T-helper 2 cell treated with Interferon-gamma antibody and Interleukin-4, amounts not matched to agents 5 μg/mL and 100 μg/mL, for 36 hours (primary cell): Measurements from ENCODE around the gene C2CD4A.
"Not testable (repeated sequence)": the region's sequence is repeated elsewhere in the genome, so short reads cannot be mapped to it uniquely, and the experiment has no call there.

Source experiments
- DNase-seq: peaks from one replicate; pipeline ENCODE4 v3.0.0; 2021; ENCODE audit warnings: low spot score
- H3K27ac Mint-ChIP-seq: one replicate; pipeline ENCODE4 v1.8.0; 2021; ENCODE audit warnings: mild to moderate bottlenecking, mixed read lengths
- H3K27me3 Mint-ChIP-seq: one replicate; pipeline ENCODE4 v1.8.0; 2021; ENCODE audit warnings: low read depth, mixed read lengths
- H3K36me3 Mint-ChIP-seq: one replicate; pipeline ENCODE4 v1.8.0; 2021; ENCODE audit warnings: low read depth, mixed read lengths
- H3K4me1 Mint-ChIP-seq: one replicate; pipeline ENCODE4 v1.8.0; 2021; ENCODE audit warnings: low read depth, mixed read lengths
- H3K4me3 Mint-ChIP-seq: one replicate; pipeline ENCODE4 v1.8.0; 2022; ENCODE audit warnings: mild to moderate bottlenecking, moderate library complexity, mixed read lengths
- H3K9me3 Mint-ChIP-seq: one replicate; pipeline ENCODE4 v1.8.0; 2021; ENCODE audit warnings: mixed read lengths

The C2CD4A gene, protein sequence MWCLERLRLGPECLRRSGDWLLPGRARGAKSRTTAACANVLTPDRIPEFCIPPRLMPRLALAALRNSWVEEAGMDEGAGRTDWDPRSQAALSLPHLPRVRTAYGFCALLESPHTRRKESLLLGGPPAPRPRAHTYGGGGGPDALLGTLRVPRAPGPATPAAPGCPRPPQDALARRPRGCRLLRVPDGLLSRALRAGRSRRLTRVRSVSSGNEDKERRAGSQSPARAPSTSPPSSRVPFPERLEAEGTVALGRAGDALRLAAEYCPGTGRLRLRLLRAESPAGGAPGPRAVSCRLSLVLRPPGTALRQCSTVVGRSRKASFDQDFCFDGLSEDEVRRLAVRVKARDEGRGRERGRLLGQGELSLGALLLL

DNA sequence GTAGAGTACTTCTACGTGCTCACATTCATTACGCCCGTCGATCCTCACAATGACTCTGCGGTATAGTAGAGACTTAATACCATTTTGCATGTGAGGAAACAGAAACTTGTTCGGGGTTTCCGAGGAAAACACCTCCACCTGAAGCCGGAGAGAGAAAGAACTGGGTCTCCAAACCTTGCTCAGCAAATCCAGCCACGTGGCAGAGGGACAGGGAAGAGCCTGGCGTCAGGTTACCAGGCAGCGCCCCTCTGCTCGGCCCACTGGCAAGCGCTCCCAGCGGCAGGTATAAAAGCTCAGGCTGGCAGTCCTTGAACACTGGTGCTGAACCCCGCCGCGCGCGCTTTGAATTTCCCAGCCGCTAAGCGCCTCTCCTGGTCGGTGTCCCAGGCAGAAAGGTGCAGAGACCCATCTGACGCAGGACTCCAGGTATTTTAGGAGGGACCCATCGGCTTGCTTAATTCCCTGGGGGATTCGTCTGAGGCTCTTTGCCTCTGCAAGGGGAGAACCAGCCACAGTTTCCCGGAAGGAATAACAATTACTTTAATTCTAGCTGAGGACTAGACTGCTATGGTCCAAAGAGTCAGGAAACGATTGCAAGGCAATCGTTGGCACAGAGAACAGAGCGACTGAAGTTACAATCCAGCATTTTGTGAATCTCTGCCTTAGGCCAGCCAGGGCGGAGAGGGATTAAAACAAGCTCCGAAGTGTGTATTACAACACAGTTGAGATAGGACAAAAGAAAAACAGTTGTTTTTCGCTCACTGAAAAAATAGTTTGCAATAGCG is at the start of gene C2CD4A:
TSS of gene C2CD4A (plus strand) at position 315 of the 785 bp plus-strand sequence. CDS start 637 bp downstream, outside the sequence.
- Mint-ChIP-seq H3K9me3 (no peaks in the 10 kb centered on the region), H3K36me3 (no peaks in the 10 kb centered on the region), H3K27ac (no peak within 1 kb of the TSS), H3K27me3 (peaks cover 69% of the 10 kb centered on the region), H3K4me1 (peaks cover 21% of the 10 kb centered on the region), H3K4me3 (peak within 1 kb of the TSS; percentile 81)
- DNase-seq, result peak; percentile 47

DNA sequence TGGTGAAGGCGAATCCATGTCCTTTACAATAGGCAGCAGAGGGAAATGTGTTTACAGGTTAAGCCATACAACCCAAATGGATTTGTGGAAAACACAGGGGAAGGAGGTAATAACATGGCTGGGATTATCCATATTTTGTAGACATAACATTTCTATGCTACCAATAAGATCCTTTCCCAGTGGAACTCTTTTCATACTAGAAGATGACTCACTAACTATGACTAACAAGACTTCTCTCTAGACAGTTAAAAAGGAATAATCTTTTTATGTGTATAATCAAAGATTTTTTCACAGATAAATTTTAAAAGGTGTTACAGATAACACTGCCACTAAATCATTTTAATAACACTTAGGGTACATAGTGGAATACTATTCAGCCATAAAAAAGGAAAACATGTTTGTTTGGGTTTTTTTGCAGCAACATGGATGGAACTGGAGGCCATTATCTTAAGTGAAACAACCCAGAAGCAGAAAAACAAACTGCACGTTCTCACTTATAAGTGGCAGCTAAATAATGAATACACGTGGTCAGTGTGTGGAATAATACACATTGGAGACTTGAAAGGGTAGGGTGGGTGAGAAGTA is 46.1 kb upstream of the C2CD4A start:
- DNase-seq, result no peak
- Mint-ChIP-seq H3K27me3 (no peaks in the 10 kb centered on the region), H3K9me3 (peaks cover 16% of the 10 kb centered on the region), H3K27ac (no peak overlapping the region), H3K4me3 (no peak overlapping the region), H3K4me1 (no peaks in the 10 kb centered on the region), H3K36me3 (peaks cover 54% of the 10 kb centered on the region)

DNA sequence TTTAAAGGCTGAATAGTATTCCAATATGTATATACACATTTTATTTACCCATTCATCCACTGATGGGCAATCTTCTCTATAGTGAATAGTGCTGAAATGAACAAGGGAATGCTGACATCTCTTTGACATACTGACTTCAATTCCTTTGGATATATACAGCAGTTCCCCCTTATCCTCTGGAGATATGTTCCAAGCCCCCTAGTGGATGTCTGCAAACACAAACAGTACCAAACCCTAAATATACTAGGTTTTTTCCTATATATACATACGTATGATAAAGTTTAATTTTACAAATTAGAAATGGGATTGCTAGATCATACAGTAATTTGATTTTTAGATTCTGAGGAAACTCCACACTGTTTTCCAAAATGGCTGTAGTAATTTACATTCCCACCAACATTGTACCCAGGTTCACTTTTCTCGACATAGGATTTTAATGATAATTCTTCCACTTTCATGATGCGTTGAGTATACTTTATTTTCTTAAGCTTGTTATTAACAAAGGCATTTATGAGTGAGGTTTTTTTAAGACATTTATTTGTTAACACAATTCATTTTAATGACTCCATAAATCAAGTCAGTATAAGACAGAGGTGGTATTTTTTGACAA is 44.7 kb upstream of the C2CD4A start:
- H3K4me1 Mint-ChIP-seq, result no peaks in the 10 kb centered on the region
- no peaks in the 10 kb centered on the region for H3K27me3 Mint-ChIP-seq
- peaks cover 53% of the 10 kb centered on the region for H3K36me3 Mint-ChIP-seq
- H3K4me3 Mint-ChIP-seq, result no peak overlapping the region
- H3K27ac Mint-ChIP-seq, result no peak overlapping the region
- peaks cover 11% of the 10 kb centered on the region for H3K9me3 Mint-ChIP-seq
- no peak for DNase-seq

DNA sequence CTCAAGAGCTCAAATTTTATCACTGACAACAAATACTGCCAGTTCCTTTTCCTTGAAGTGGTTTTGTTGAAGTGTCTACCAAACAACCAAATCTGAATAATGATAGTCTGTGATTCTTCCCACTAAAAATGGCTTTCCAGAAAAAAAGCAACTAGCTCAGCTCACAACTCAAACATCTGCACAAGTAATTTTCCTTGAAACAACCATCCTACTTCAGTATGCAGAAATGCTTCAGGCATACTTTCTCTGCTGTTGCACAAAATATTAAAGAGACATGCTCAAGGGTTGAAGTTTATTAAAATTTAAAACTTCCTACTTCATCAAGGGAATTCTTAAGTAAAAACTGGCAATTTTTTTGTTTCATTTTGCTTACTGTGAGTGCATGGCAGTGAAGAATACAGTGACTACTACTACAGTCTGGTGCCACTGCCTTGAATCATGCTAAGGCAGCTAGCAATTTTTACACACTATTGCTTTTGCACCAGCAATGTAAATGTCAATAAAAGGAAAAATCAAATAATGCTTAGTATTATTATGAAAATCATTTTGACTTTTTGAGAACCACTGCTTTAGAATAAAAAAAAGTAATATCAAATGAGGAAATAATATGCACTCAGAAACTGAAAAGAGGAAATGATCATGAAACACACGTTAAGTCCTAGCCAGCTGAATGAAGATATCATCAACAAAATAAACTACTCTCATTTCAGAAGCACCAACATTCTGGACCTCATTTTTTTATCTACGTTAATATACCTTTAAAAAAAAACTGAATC is 40.1 kb upstream of the C2CD4A start:
- Mint-ChIP-seq H3K36me3 (peaks cover 42% of the 10 kb centered on the region), H3K4me1 (peaks cover 5% of the 10 kb centered on the region), H3K27me3 (no peaks in the 10 kb centered on the region), H3K27ac (no peak overlapping the region), H3K4me3 (no peak overlapping the region), H3K9me3 (no peaks in the 10 kb centered on the region)
- DNase-seq, result no peak

DNA sequence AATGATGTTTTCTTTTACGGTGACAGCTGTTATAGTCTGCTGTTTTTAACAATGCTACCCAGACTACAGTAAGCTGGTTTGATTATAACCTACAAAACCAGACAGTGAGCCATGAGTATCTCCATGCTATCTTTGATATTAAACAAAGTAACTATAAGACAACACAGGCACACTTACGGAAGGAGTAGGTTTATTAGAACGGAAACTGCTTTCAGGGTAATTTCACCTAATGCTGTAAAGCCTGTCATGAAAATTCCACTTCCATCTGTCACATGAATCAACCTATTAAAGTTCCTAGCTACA is 39.6 kb upstream of the C2CD4A start:
- no peaks in the 10 kb centered on the region for H3K9me3 Mint-ChIP-seq
- no peak for DNase-seq
- H3K27ac Mint-ChIP-seq, result no peak overlapping the region
- peaks cover 37% of the 10 kb centered on the region for H3K36me3 Mint-ChIP-seq
- H3K4me3 Mint-ChIP-seq, result no peak overlapping the region
- H3K27me3 Mint-ChIP-seq, result no peaks in the 10 kb centered on the region
- H3K4me1 Mint-ChIP-seq, result peaks cover 5% of the 10 kb centered on the region

DNA sequence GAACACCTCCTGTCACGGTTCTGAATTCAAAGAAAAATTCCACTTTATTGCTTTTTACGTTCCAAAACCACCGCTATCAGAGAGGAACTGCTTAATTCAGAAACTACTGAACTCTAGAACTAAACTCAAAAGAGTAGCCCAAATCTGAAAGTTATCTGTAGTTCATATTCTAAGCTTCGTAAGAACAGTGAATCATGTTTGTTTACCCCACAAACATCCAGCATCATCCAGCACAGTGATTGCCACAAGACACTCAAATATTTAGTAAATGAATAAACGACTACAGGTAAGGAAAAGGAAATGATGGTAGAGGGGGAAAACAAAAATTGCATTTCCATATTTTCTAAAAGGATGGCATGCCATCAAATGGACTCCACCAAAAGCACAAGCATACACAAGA is 38.9 kb upstream of the C2CD4A start:
- Mint-ChIP-seq H3K9me3 (no peaks in the 10 kb centered on the region), H3K27ac (no peak overlapping the region), H3K36me3 (peaks cover 36% of the 10 kb centered on the region)

DNA sequence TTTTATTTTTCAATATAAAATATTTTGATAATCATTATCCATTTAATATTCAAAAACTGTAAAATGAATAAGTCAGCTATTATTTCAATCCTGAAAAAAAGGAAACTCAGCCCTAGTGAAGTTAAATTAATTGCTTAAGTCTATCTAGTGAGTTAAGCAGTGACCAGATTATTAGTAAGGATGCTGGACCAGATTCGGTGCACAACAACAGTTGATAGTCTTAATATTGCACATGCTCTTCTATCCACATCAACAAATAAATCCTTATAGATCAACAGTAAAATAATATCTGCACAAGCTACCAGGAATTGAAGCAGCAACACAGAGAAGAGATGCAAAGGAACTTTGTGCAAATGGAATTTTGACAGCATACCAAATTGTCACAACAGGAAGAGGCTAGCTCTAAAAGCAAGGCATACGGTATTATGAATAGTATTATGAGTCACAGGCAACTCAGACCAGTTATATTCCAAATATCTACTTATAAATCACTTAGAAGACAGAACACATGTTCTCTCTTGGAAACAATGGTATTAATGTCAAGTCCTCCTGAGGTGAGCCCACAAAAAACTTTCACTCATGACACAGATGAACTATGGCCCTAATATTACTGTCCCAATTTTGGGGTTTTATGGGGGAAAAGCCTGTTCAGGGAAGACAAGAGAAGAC is 31.4 kb upstream of the C2CD4A start:
- no peak overlapping the region for H3K27ac Mint-ChIP-seq
- DNase-seq, result no peak
- peaks cover 30% of the 10 kb centered on the region for H3K36me3 Mint-ChIP-seq
- no peak overlapping the region for H3K4me3 Mint-ChIP-seq
- H3K27me3 Mint-ChIP-seq, result no peaks in the 10 kb centered on the region
- H3K4me1 Mint-ChIP-seq, result peaks cover 8% of the 10 kb centered on the region
- peaks cover 11% of the 10 kb centered on the region for H3K9me3 Mint-ChIP-seq

More for the DNA sequence above, 38.9 kb upstream of the C2CD4A start:
- no peak for DNase-seq
- no peak overlapping the region for H3K4me3 Mint-ChIP-seq
- peaks cover 7% of the 10 kb centered on the region for H3K4me1 Mint-ChIP-seq
- no peaks in the 10 kb centered on the region for H3K27me3 Mint-ChIP-seq

DNA sequence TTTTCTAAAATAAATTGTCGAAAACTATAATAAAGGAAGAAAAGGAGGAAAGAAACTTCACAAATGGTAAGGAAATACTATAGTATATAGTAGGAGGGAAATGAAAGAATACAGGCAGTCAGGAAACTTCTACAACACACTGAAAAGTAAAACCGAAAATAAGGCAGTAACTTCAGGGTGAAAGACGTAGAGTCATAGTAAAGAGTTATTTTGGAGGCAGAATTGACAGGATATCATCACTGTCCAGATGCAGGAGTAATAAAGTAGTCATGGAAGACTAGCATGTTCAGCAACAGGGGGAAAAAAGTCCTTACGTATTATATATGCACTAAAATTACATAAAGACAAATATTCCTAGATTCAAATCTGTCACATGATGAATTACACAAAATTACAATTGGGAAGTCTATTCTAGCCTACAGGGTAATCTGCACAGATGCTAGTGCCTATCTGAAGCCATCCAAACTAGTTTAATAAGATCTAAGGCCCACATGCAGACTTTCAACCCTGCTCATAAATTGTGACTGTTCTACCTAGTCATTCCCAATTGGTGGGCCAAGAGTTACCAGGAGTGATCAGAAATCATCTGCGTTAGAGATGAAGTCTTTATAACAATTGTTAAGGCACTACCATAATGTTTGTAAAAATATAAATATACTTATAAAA is 20.6 kb upstream of the C2CD4A start:
- H3K27me3 Mint-ChIP-seq, result no peaks in the 10 kb centered on the region
- peak overlapping the region; percentile 57 for H3K4me3 Mint-ChIP-seq
- peaks cover 8% of the 10 kb centered on the region for H3K36me3 Mint-ChIP-seq
- H3K4me1 Mint-ChIP-seq, result peaks cover 23% of the 10 kb centered on the region
- peaks cover 3% of the 10 kb centered on the region for H3K9me3 Mint-ChIP-seq
- peak overlapping the region; percentile 70 for H3K27ac Mint-ChIP-seq
- no peak for DNase-seq

DNA sequence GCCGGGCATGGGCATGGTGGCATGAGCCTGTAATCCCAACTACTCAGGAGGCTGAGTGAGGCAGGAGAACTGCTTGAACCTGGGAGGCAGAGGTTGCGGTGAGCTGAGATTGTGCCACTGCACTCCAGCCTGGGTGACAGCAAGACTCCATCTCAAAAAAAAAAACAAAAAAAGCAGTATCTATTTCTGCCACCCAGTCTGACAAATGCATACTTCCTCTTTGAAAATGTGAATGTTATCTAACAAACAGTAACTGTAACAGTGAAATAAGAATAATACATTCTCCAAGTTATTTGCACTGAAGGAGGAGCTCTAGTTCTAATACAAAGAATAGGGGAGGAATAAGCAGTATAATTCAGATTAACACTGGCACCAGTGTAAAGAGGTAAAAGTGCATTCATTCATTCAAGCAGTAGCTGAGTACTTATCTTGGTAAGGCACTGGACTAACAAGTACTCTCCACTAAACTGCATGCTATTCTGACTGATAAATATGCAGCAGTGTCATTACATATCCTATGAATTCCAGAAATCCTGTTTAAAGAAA is 19.4 kb upstream of the C2CD4A start:
- H3K27ac Mint-ChIP-seq, result no peak overlapping the region
- peaks cover 7% of the 10 kb centered on the region for H3K36me3 Mint-ChIP-seq

DNA sequence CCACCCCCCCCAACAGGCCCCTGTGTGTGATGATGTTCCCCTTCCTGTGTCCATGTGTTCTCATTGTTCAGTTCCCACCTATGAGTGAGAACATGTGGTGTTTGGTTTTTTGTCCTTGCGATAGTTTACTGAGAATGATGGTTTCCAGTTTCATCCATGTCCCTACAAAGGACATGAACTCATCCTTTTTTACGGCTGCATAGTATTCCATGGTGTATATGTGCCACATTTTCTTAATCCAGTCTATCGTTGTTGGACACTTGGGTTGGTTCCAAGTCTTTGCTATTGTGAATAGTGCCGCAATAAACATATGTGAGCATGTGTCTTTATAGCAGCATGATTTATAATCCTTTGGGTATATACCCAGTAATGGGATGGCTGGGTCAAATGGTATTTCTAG is 18.5 kb upstream of the C2CD4A start:
- not testable (repeated sequence) for H3K27me3 Mint-ChIP-seq, H3K27ac Mint-ChIP-seq, H3K9me3 Mint-ChIP-seq, H3K36me3 Mint-ChIP-seq, H3K4me3 Mint-ChIP-seq, DNase-seq
- H3K4me1 Mint-ChIP-seq, result peaks cover 29% of the 10 kb centered on the region

More for the DNA sequence above, 19.4 kb upstream of the C2CD4A start:
- DNase-seq, result no peak
- no peak overlapping the region for H3K4me3 Mint-ChIP-seq
- H3K9me3 Mint-ChIP-seq, result peaks cover 3% of the 10 kb centered on the region
- no peaks in the 10 kb centered on the region for H3K27me3 Mint-ChIP-seq
- H3K4me1 Mint-ChIP-seq, result peaks cover 23% of the 10 kb centered on the region

DNA sequence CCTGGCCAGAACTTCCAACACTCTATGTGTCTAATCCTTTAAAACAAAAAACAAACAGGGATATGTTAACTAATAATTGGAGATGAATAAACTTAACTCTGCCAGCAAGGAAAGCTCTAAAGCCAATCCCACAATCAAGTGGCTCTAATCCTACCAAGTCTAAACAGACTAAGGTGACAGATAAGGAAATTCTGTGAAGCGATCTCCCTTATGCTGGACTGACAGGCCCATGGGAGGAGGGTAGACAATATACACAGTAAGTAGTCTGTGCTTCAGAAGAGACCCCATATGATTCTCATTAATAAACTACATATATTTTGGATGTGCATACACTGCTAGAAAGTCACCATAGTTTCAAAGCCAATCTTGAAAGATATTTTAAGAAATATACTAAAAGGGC is 16.7 kb upstream of the C2CD4A start:
- no peak for DNase-seq
- H3K27me3 Mint-ChIP-seq, result no peaks in the 10 kb centered on the region
- peaks cover 9% of the 10 kb centered on the region for H3K36me3 Mint-ChIP-seq
- H3K4me3 Mint-ChIP-seq, result no peak overlapping the region
- peaks cover 29% of the 10 kb centered on the region for H3K4me1 Mint-ChIP-seq
- H3K9me3 Mint-ChIP-seq, result peaks cover 3% of the 10 kb centered on the region
- H3K27ac Mint-ChIP-seq, result no peak overlapping the region

DNA sequence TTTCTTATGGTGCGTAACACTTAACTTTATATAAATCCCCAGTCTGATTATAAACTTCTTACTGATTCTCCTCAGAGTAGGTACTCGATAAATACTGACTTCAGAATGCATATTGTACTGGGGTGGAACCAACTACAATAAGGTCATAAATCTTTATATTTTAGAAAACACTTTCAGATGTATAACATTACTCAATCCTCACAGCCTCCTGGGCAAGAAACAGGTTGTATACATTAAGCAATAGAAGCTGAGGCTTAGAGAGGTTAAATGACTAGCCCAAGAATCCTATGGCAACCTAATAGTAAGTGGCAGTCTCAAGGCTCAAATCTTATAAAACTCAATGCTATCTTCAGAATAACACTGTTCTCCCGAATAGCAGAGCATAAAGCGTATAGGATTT is 15.6 kb upstream of the C2CD4A start:
- peaks cover 13% of the 10 kb centered on the region for H3K36me3 Mint-ChIP-seq
- no peak overlapping the region for H3K4me3 Mint-ChIP-seq
- peaks cover 3% of the 10 kb centered on the region for H3K9me3 Mint-ChIP-seq
- DNase-seq, result no peak
- H3K4me1 Mint-ChIP-seq, result peaks cover 23% of the 10 kb centered on the region
- H3K27ac Mint-ChIP-seq, result no peak overlapping the region
- no peaks in the 10 kb centered on the region for H3K27me3 Mint-ChIP-seq
